Hippocampal formation (tissue), 2 donors: Measurements from ENCODE around the gene MDH2.
"Not testable (repeated sequence)": the region's sequence is repeated elsewhere in the genome, so short reads cannot be mapped to it uniquely, and the experiment has no call there.

Source experiments
- DNase-seq, 2 donors: peaks; one replicate each; lab custom pipeline; 2025; lab: John Stamatoyannopoulos, UW

Gene MDH2

GRCh38 chr7:76071316-76072242 is 23.7 kb downstream of the MDH2 start:
- DNase-seq: no peak

- DNase-seq: no peak
Observed at GRCh38 chr7:76072243-76073148, 24.6 kb downstream of the MDH2 start.

- no peak for DNase-seq
Observed at GRCh38 chr7:76073335-76073990, 25.6 kb downstream of the MDH2 start.

- no peak for DNase-seq
Observed at GRCh38 chr7:76074306-76074971, 26.5 kb downstream of the MDH2 start.

- DNase-seq: no peak
Observed at GRCh38 chr7:76074972-76075370, 27.1 kb downstream of the MDH2 start.

- DNase-seq: no peak
Observed at GRCh38 chr7:76076995-76077394, 29.1 kb downstream of the MDH2 start.

GRCh38 chr7:76077435-76077834 is 29.5 kb downstream of the MDH2 start:
- no peak for DNase-seq

- no peak for DNase-seq
Observed at GRCh38 chr7:76080204-76080603, 32.3 kb downstream of the MDH2 start.

- not testable (repeated sequence) for DNase-seq
Observed at GRCh38 chr7:76084115-76084514, 36.2 kb downstream of the MDH2 start.

- no peak for DNase-seq
Observed at GRCh38 chr7:76086070-76086469, 38.2 kb downstream of the MDH2 start.

GRCh38 chr7:76087362-76087791 is 39.5 kb downstream of the MDH2 start:
- DNase-seq: not testable (repeated sequence)

GRCh38 chr7:76089865-76090475 is 42.1 kb downstream of the MDH2 start:
- DNase-seq: no peak

GRCh38 chr7:76091506-76091905 is 43.6 kb downstream of the MDH2 start:
- DNase-seq: no peak

- not testable (repeated sequence) for DNase-seq
Observed at GRCh38 chr7:76093531-76093930, 45.6 kb downstream of the MDH2 start.

- not testable (repeated sequence) for DNase-seq
Observed at GRCh38 chr7:76094326-76094725, 46.4 kb downstream of the MDH2 start.

GRCh38 chr7:76095908-76096307 is 48.0 kb downstream of the MDH2 start:
- no peak for DNase-seq

GRCh38 chr7:76101693-76102437 is 54.0 kb downstream of the MDH2 start:
- DNase-seq: not testable (repeated sequence)

- DNase-seq: not testable (repeated sequence)
Observed at GRCh38 chr7:76103788-76104187, 55.9 kb downstream of the MDH2 start.

GRCh38 chr7:76106130-76106529 is 58.2 kb downstream of the MDH2 start:
- not testable (repeated sequence) for DNase-seq

GRCh38 chr7:76106893-76107292 is 59.0 kb downstream of the MDH2 start:
- no peak for DNase-seq
